ENCODE data around the gene ST6GALNAC1. TPM values are rescaled to one million over a fixed set of nuclear protein-coding genes. Genes with fewer than 3 reads are reported as not detected.
A peak's percentile ranks its signal among the peaks of the same experiment; 100 is the strongest.

The ST6GALNAC1 gene
- total RNA-seq, 1 donor from 2014 or later: not detected

DNA sequence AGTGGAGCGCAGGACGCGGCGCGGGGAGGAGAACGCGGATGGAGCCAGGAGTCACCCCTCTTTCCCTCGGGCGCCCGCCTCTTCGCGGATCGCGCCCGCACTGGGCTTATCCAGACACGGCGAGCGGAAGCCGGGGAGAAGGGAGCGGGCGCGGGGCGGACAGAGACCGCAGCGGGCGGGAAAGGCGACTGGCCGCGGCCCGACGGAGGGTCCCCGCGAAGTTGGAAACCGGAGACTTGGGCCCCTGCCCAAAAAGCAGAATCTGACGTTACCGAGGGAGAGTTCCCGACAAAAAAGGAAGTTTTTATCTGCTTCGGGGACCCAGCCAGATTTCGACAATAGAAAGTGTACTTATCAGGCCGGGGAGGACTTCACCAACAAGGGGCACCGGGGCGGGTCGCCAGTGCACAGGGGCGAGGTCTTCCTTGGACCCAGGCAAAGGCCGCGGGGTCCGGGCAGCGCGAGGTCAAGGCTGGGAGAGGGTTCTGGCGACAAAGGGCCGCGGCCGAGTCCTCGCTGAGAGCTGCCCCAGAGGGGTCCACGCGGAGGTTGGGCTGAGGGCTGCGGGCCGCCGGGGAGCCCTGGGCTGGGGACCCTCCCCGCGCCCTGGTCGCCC lies 58.4 kb downstream of the ST6GALNAC1 start:
- peak overlapping the region; percentile 69 for H3K4me3 Mint-ChIP-seq (ENCODE audit: unreplicated experiment)
- no peaks in the 10 kb centered on the region for H3K9me3 Mint-ChIP-seq (ENCODE audit: unreplicated experiment)
- H3K36me3 Mint-ChIP-seq (ENCODE audit: unreplicated experiment): no peaks in the 10 kb centered on the region
- peaks cover 22% of the 10 kb centered on the region for H3K4me1 Mint-ChIP-seq (ENCODE audit: unreplicated experiment)
- DNase-seq (ENCODE audit: extremely low spot score, unreplicated experiment): no peak
- TF ChIP-seq, protein P1, sequence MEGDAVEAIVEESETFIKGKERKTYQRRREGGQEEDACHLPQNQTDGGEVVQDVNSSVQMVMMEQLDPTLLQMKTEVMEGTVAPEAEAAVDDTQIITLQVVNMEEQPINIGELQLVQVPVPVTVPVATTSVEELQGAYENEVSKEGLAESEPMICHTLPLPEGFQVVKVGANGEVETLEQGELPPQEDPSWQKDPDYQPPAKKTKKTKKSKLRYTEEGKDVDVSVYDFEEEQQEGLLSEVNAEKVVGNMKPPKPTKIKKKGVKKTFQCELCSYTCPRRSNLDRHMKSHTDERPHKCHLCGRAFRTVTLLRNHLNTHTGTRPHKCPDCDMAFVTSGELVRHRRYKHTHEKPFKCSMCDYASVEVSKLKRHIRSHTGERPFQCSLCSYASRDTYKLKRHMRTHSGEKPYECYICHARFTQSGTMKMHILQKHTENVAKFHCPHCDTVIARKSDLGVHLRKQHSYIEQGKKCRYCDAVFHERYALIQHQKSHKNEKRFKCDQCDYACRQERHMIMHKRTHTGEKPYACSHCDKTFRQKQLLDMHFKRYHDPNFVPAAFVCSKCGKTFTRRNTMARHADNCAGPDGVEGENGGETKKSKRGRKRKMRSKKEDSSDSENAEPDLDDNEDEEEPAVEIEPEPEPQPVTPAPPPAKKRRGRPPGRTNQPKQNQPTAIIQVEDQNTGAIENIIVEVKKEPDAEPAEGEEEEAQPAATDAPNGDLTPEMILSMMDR (IDR thresholded peaks at IDR 0.05): no peak
- peaks cover 6% of the 10 kb centered on the region for H3K27me3 Mint-ChIP-seq (ENCODE audit: unreplicated experiment)
- no peak overlapping the region for H3K27ac Mint-ChIP-seq (ENCODE audit: unreplicated experiment)

- Mint-ChIP-seq H3K4me3 (ENCODE audit: unreplicated experiment) (peak overlapping the region; percentile 69), H3K9me3 (ENCODE audit: unreplicated experiment) (no peaks in the 10 kb centered on the region), H3K27me3 (ENCODE audit: unreplicated experiment) (peaks cover 5% of the 10 kb centered on the region), H3K4me1 (ENCODE audit: unreplicated experiment) (peaks cover 28% of the 10 kb centered on the region), H3K27ac (ENCODE audit: unreplicated experiment) (no peak overlapping the region), H3K36me3 (ENCODE audit: unreplicated experiment) (no peaks in the 10 kb centered on the region)
- DNase-seq (ENCODE audit: extremely low spot score, unreplicated experiment): no peak
- TF ChIP-seq, protein P1 (IDR thresholded peaks at IDR 0.05): no peak
These were observed 59.0 kb downstream of the ST6GALNAC1 start for GRCh38 chr17:76584427-76585032.

GRCh38 chr17:76582660-76583059 lies 60.9 kb downstream of the ST6GALNAC1 start:
- H3K27me3 Mint-ChIP-seq (ENCODE audit: unreplicated experiment): no peaks in the 10 kb centered on the region

DNA sequence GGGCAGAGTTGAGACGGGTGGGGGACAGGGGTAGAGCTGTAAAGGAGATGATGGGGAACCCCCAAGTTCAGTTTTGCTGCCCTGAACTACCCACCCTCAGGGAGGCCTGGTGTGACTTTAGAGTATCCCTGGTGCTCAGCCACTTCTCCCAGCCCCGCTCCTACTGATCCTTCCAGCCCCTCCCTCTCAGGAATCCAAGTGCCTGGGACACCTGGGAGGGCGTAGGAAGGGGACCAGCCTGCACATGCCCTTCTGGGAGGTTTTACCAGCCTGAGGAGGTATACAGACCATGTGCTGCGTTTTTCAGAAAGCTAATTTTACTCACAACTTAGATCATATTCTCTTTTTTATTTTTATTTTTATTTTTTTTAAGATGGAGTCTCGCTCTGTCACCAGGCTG lies 62.0 kb downstream of the ST6GALNAC1 start:
- no peaks in the 10 kb centered on the region for H3K36me3 Mint-ChIP-seq (ENCODE audit: unreplicated experiment)
- no peak for DNase-seq (ENCODE audit: extremely low spot score, unreplicated experiment)
- H3K27ac Mint-ChIP-seq (ENCODE audit: unreplicated experiment): no peak overlapping the region

More at GRCh38 chr17:76582660-76583059, 60.9 kb downstream of the ST6GALNAC1 start:
- Mint-ChIP-seq H3K36me3 (ENCODE audit: unreplicated experiment) (no peaks in the 10 kb centered on the region), H3K4me1 (ENCODE audit: unreplicated experiment) (peaks cover 30% of the 10 kb centered on the region), H3K4me3 (ENCODE audit: unreplicated experiment) (no peak overlapping the region), H3K9me3 (ENCODE audit: unreplicated experiment) (no peaks in the 10 kb centered on the region), H3K27ac (ENCODE audit: unreplicated experiment) (no peak overlapping the region)
- no peak for DNase-seq (ENCODE audit: extremely low spot score, unreplicated experiment)
- TF ChIP-seq, protein P1 (IDR thresholded peaks at IDR 0.05): no peak

DNA sequence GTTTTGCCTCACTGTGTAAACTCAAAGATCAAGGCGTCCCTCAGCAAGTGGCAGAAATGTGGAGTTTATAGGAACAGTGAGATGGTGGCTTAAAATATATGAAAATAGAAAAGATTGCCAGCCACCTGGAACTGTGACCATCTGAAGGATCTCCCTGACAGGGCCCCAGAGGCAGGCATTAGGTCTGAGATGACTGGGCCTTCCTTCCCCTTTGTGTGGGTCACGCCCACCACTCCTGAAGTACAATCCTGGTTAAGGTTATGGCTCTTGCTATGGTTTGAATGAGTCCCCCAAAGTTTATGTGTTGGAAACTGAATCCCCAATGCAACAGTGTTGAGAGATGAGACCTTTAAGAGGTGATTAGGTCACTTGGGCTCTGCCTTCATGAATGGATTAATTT lies 64.3 kb downstream of the ST6GALNAC1 start:
- no peaks in the 10 kb centered on the region for H3K27me3 Mint-ChIP-seq (ENCODE audit: unreplicated experiment)
- no peaks in the 10 kb centered on the region for H3K36me3 Mint-ChIP-seq (ENCODE audit: unreplicated experiment)
- TF ChIP-seq, protein P1 (IDR thresholded peaks at IDR 0.05): no peak
- no peaks in the 10 kb centered on the region for H3K9me3 Mint-ChIP-seq (ENCODE audit: unreplicated experiment)
- peaks cover 25% of the 10 kb centered on the region for H3K4me1 Mint-ChIP-seq (ENCODE audit: unreplicated experiment)
- no peak overlapping the region for H3K27ac Mint-ChIP-seq (ENCODE audit: unreplicated experiment)
- no peak overlapping the region for H3K4me3 Mint-ChIP-seq (ENCODE audit: unreplicated experiment)
- DNase-seq (ENCODE audit: extremely low spot score, unreplicated experiment): no peak

More for the DNA sequence above, 62.0 kb downstream of the ST6GALNAC1 start:
- Mint-ChIP-seq H3K9me3 (ENCODE audit: unreplicated experiment) (no peaks in the 10 kb centered on the region), H3K4me3 (ENCODE audit: unreplicated experiment) (no peak overlapping the region), H3K4me1 (ENCODE audit: unreplicated experiment) (peaks cover 30% of the 10 kb centered on the region), H3K27me3 (ENCODE audit: unreplicated experiment) (no peaks in the 10 kb centered on the region)
- TF ChIP-seq, protein P1 (IDR thresholded peaks at IDR 0.05): no peak
